Measurements from ENCODE around the gene VSTM2B.
A peak's percentile ranks its signal among the peaks of the same experiment; 100 is the strongest.

Gene VSTM2B

GRCh38 chr19:29606420-29606747, 80.6 kb downstream of the VSTM2B start:
- Histone ChIP-seq H3K4me3 (ENCODE audit: low read length) (peak overlapping the region; percentile 97), H3K36me3 (ENCODE audit: insufficient read depth, low read length) (peaks cover 7% of the 10 kb centered on the region), H3K4me1 (ENCODE audit: insufficient read depth, low read length) (no peaks in the 10 kb centered on the region), H3K9ac (ENCODE audit: low read depth, low read length) (peak overlapping the region; percentile 98), H3K27ac (ENCODE audit: low read depth, low read length) (0 out of 2 replicates have a peak overlapping the region, but pooled peaks have one; percentile 21), H3K27me3 (ENCODE audit: insufficient read depth, low read length) (no peaks in the 10 kb centered on the region), H3K9me3 (ENCODE audit: insufficient read depth, low read depth, low read length) (no peaks in the 10 kb centered on the region)
- 1% methylated on average over 12 of the region's 12 CpGs for WGBS

- no peak overlapping the region for H3K27ac ChIP-seq (ENCODE audit: low read depth, low read length)
- H3K36me3 ChIP-seq (ENCODE audit: insufficient read depth, low read length), result peaks cover 37% of the 10 kb centered on the region
- H3K9ac ChIP-seq (ENCODE audit: low read depth, low read length), result no peak overlapping the region
- no peaks in the 10 kb centered on the region for H3K9me3 ChIP-seq (ENCODE audit: insufficient read depth, low read depth, low read length)
- 96% methylated on average over 11 of the region's 11 CpGs for WGBS
- H3K4me3 ChIP-seq (ENCODE audit: low read length), result no peak overlapping the region
- no peaks in the 10 kb centered on the region for H3K27me3 ChIP-seq (ENCODE audit: insufficient read depth, low read length)
- H3K4me1 ChIP-seq (ENCODE audit: insufficient read depth, low read length), result no peaks in the 10 kb centered on the region
Measured at GRCh38 chr19:29609636-29610035, 83.8 kb downstream of the VSTM2B start.

- Histone ChIP-seq H3K4me3 (ENCODE audit: low read length) (no peak overlapping the region), H3K4me1 (ENCODE audit: insufficient read depth, low read length) (no peaks in the 10 kb centered on the region), H3K27me3 (ENCODE audit: insufficient read depth, low read length) (no peaks in the 10 kb centered on the region), H3K36me3 (ENCODE audit: insufficient read depth, low read length) (peaks cover 42% of the 10 kb centered on the region), H3K27ac (ENCODE audit: low read depth, low read length) (peak overlapping the region; percentile 18; the same call in 1 of the 2 replicates), H3K9me3 (ENCODE audit: insufficient read depth, low read depth, low read length) (no peaks in the 10 kb centered on the region), H3K9ac (ENCODE audit: low read depth, low read length) (no peak overlapping the region)
- WGBS, result 94% methylated on average over 22 of the region's 22 CpGs
Measured at GRCh38 chr19:29610213-29610573, 84.4 kb downstream of the VSTM2B start.

DNA sequence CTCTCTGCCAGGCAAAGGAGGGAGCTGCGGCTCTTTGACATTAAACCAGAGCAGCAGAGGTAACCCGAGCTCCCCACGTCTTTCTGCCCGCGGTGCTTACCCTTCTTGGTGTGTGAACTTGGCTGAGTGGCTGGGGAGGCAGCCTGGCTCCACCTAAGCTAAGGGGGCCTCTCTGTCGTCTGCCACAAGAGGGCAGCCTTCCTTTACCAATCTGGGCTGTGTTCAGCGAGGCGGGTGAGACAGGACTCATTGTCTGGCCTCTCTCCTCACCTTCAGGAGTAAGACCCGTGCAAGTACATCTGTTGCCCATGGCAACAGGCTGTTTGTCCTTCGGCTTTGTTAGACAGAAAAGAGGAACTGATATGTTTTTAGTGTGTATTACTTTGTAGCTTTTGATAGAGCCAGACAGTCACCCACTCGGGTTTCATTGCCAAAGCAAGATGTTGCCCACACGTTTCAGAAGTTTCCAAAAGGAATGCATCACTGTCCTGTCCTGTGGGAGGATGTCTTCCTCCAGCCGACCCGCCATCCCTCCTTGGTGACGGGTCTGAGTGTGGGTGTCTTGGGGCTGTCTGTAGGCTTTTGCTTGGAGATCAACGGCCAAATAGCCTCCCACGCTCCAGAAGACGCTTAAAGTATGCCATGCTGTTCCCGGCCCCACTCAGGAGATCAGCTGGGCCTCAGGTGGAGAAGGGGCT, 84.9 kb downstream of the VSTM2B start:
- H3K36me3 ChIP-seq (ENCODE audit: insufficient read depth, low read length), result peaks cover 48% of the 10 kb centered on the region

DNA sequence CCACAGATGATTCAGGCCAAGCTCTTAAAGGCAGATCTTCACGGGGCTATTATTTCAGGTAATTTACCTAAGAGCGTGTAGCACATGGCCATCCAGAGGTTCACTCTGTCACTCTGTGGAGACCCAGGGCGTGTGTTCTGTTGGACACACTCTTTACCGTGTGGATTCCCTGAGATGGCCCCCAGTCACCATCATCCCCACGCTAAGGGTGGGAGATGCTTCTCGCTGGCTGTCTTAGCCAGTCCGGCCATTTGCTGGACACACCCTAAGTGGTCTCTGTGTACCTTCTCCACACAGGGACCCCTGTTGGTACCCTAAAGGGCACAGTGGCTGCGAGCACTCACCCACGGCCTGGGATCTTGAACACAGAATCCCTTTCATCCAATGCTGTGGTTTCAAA, 86.3 kb downstream of the VSTM2B start:
- Histone ChIP-seq H3K4me3 (ENCODE audit: low read length) (no peak overlapping the region), H3K36me3 (ENCODE audit: insufficient read depth, low read length) (peaks cover 56% of the 10 kb centered on the region), H3K4me1 (ENCODE audit: insufficient read depth, low read length) (no peaks in the 10 kb centered on the region), H3K27ac (ENCODE audit: low read depth, low read length) (no peak overlapping the region), H3K27me3 (ENCODE audit: insufficient read depth, low read length) (no peaks in the 10 kb centered on the region), H3K9me3 (ENCODE audit: insufficient read depth, low read depth, low read length) (no peaks in the 10 kb centered on the region), H3K9ac (ENCODE audit: low read depth, low read length) (no peak overlapping the region)
- 95% methylated on average over 9 of the region's 9 CpGs for WGBS

More for the DNA sequence above, 84.9 kb downstream of the VSTM2B start:
- WGBS, result 58% methylated on average over 19 of the region's 19 CpGs
- no peaks in the 10 kb centered on the region for H3K27me3 ChIP-seq (ENCODE audit: insufficient read depth, low read length)
- no peaks in the 10 kb centered on the region for H3K9me3 ChIP-seq (ENCODE audit: insufficient read depth, low read depth, low read length)
- H3K9ac ChIP-seq (ENCODE audit: low read depth, low read length), result no peak overlapping the region
- H3K4me1 ChIP-seq (ENCODE audit: insufficient read depth, low read length), result no peaks in the 10 kb centered on the region
- H3K27ac ChIP-seq (ENCODE audit: low read depth, low read length), result peak overlapping the region; percentile 18; the same call in 1 of the 2 replicates
- no peak overlapping the region for H3K4me3 ChIP-seq (ENCODE audit: low read length)

DNA sequence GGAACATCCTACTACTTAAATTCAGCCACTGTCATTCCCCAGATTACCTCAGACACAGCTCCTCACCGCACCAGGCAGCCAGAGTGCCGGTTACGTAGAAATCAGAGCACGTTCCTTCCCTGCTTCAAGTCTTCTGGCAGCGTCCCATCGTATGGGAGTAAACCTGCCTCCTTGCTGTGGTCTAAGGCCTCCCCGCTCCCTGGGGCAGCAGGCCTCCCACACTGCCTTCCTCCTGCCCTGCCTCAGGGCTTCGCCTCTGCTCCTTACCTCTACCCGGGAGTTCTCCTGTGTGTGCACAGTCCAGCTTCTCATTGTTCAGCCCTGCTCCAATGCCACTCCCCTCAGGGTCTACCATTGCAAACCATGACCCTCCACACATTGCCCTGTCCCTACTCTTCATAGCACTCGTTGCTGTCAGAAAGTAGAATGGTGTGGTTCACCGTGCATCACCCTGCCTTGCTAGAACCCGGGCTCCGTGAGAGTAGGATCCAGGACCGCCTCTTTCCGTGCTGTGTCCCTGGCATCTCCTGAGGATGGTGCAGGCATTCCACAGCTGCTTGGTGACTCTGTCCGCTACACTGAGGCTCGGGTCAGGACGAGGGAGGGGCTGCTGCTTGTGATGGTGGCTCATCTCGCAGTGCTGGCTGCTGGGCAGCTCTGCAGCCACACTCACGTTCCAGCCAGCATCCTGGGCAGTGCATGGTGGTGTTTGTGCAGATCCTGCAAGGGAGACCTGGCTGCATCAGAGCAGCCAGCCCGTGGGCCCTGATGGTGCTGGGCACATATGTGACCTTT, 87.2 kb downstream of the VSTM2B start:
- H3K36me3 ChIP-seq (ENCODE audit: insufficient read depth, low read length), result peaks cover 56% of the 10 kb centered on the region
- H3K27ac ChIP-seq (ENCODE audit: low read depth, low read length), result no peak overlapping the region
- no peaks in the 10 kb centered on the region for H3K4me1 ChIP-seq (ENCODE audit: insufficient read depth, low read length)
- H3K27me3 ChIP-seq (ENCODE audit: insufficient read depth, low read length), result no peaks in the 10 kb centered on the region
- H3K9me3 ChIP-seq (ENCODE audit: insufficient read depth, low read depth, low read length), result no peaks in the 10 kb centered on the region
- no peak overlapping the region for H3K9ac ChIP-seq (ENCODE audit: low read depth, low read length)
- 90% methylated on average over 21 of the region's 21 CpGs for WGBS
- H3K4me3 ChIP-seq (ENCODE audit: low read length), result no peak overlapping the region

GRCh38 chr19:29614046-29614445, 88.3 kb downstream of the VSTM2B start:
- peaks cover 52% of the 10 kb centered on the region for H3K36me3 ChIP-seq (ENCODE audit: insufficient read depth, low read length)
- H3K27me3 ChIP-seq (ENCODE audit: insufficient read depth, low read length), result no peaks in the 10 kb centered on the region
- no peak overlapping the region for H3K4me3 ChIP-seq (ENCODE audit: low read length)
- WGBS, result 92% methylated on average over 7 of the region's 7 CpGs
- H3K9ac ChIP-seq (ENCODE audit: low read depth, low read length), result no peak overlapping the region
- no peaks in the 10 kb centered on the region for H3K4me1 ChIP-seq (ENCODE audit: insufficient read depth, low read length)
- no peak overlapping the region for H3K27ac ChIP-seq (ENCODE audit: low read depth, low read length)
- no peaks in the 10 kb centered on the region for H3K9me3 ChIP-seq (ENCODE audit: insufficient read depth, low read depth, low read length)
